ENCODE data around the gene RPL18A.

Gene RPL18A

DNA sequence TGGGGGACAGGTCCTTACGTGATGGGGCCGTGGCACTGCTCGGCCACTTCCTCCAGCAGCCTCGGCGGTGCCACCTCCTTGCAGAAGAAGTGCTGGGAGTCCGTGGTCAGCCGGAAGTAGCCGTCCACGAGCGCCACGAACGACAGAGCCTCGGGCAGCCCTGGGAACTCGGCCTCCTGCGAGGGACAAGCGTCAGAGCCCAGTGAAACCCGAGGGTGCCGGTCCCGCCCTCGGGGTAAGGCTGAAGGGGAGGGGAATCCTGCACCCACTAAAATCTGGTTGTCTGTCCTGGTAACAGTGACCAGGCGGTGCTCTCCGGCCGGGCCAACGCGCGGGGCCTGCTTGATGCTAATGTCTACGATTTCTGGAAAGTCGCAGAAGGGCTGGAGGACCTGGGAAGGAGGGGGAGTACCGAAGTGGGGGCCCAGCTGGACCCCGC is 18.3 kb upstream of the RPL18A start:
- FAIRE-seq (no peak), DNase-seq (ENCODE audit: insufficient read length, low spot score) (no peak)

DNA sequence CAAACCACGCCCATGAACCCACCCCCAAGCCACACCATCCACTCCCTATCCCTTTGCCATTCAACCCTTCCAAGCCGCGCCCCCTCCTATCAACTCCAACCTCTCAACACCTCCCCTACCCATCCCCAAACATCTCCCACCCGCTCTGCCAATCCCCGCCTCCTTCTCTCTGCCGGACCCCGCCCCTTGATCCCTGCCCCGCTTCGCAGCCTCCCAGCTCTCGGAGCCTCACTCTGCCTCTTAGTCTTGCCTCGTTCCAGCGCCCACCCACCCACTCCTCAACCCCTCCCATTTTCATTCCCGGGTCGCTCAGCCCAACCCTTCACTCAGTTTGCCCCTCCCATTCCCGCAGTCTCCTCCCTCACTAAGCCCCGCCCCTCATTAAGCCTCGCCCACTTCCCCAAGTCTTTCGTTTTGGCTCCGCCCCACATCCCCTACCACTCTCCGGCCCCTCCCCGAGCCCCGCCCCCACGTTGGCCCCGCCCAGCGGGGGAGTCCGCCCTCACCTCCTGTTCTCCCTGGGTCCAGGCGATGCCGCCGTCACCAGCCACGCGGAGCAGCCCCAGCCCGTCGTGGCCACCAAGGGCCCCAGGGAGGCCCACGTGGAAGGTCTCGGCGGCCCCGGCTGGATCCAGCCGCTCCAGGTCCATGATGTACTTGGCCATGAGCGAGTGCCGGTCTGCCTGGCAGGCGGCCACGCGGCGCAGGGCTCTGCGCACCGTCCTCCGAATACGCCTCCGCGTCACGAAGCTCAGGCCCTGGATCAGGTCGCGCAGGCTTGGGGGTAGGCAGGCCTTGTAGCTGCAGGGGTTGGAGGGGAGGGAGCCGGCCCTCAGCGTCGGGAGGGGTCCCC is 17.7 kb upstream of the RPL18A start:
- FAIRE-seq (no peak), DNase-seq (ENCODE audit: insufficient read length, low spot score) (no peak)

DNA sequence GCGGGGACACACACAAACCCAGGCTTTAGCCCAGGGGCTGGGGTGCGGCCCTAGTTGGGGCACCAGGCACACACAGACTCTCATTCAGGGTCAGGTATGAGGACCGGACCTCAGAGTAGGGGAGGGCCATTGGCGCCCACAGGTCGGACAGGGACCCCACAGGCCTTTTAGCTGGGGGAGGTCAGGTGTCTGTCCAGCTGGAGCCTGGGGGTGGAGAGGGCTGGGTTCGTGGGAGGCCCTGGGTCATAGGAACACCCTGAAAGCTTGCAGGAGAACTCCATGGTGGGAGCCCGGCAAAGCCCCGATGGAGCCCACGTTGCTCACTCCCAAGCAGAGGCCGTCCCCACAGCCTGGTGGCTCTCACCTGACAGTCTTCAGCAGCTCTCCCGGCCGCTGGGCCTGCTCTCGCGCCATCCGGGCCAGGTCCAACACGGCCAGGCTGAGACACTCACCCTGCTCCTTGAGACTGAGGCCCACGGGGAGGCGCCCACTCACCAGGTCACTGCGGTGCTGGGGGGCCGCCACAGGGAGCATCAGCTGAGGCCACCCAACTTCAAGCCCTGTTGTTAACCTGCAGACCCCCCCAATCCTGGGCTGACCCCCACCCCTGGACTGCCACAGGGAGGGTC is 16.9 kb upstream of the RPL18A start:
- FAIRE-seq (no peak), DNase-seq (ENCODE audit: insufficient read length, low spot score) (no peak)

DNA sequence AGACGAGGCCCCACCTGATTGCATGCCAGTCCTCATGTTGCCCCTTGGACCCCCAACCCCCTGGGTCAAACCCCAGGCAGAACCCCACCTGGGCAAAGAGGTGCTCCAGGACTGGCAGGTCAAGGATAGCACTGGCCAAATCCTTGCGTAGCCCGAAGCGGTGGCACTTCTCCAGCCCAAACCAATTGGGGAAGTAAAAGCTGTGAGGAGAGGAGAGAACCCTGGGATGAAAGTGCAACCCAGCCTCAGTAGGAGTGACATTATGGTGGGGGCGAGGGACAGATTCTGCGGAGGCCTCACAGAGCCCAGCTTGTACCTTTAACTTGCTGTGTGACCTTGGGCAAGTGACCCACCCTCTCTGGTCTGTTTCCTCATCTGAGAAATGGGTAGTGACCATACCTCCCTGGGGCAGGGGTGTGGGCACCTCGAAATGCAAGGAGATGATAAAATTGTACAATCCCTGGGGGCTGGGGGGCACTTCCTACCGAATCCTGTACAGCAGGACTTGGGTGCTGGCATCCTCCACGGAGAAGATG is 16.4 kb upstream of the RPL18A start:
- FAIRE-seq: no peak
- DNase-seq (ENCODE audit: insufficient read length, low spot score): no peak

GRCh38 chr19:17843908-17844490 is 15.7 kb upstream of the RPL18A start:
- no peak for DNase-seq (ENCODE audit: insufficient read length, low spot score)
- no peak for FAIRE-seq

- no peak for DNase-seq (ENCODE audit: insufficient read length, low spot score)
- peak; percentile 35 for FAIRE-seq
These were observed 13.6 kb upstream of the RPL18A start for GRCh38 chr19:17846146-17846545.

GRCh38 chr19:17847538-17848366 is 12.0 kb upstream of the RPL18A start, which contains the start of gene JAK3:
TSS of gene JAK3 (minus strand) at chr19:17847982. CDS start at chr19:17844417, 3,565 bp downstream.
- DNase-seq (ENCODE audit: insufficient read length, low spot score): peak; percentile 78
- FAIRE-seq: peak; percentile 90

GRCh38 chr19:17848595-17849292 is 11.0 kb upstream of the RPL18A start:
- DNase-seq (ENCODE audit: insufficient read length, low spot score) (no peak), FAIRE-seq (no peak)

GRCh38 chr19:17854061-17854460 is 5.6 kb upstream of the RPL18A start:
- DNase-seq (ENCODE audit: insufficient read length, low spot score) (no peak), FAIRE-seq (no peak)

DNA sequence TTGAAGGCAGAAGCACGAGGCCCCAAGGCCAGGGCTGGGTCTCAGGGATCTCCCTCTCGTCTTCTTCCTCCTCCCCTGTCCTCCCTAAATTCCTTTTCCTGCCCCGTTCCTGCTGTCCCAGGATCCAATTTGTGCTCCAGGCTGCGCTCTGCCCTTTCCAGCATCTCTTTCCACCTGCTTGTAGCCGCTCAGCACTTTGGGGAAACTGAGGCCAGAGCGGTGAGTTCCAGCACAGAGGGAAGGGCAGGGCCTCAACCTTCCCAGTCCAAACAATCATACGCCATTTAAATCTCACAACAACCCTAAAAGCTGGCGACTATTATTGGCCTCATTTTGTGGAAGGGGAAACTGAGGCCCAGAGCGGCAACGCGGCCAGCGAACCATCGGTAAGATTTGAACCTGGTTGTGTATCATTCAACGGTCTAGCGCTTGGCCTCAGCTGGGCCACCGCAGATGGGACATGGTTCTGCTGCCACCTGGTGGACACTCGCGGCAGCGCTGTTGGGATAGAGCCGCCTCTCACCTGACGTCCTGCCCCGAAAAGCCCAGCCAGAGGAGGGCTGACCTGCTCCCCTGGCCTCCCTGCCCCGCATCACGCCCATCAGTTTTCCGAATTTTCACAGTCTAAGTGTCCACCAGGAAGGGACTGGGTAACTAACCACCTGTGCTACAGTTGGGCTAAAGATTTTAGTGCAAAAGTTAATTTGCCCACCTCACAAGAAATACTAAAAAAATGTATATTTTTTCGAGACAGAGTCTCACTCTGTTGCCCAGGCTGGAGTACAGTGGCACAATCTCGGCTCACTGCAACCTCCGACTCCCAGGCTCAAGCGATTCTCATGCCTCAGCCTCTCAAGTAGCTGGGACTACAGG is 4.2 kb upstream of the RPL18A start:
- FAIRE-seq (peak; percentile 82), DNase-seq (ENCODE audit: insufficient read length, low spot score) (peak; percentile 62)

GRCh38 chr19:17860331-17860992 is 752 bp downstream of the RPL18A start:
- FAIRE-seq (no peak), DNase-seq (ENCODE audit: insufficient read length, low spot score) (no peak)

DNA sequence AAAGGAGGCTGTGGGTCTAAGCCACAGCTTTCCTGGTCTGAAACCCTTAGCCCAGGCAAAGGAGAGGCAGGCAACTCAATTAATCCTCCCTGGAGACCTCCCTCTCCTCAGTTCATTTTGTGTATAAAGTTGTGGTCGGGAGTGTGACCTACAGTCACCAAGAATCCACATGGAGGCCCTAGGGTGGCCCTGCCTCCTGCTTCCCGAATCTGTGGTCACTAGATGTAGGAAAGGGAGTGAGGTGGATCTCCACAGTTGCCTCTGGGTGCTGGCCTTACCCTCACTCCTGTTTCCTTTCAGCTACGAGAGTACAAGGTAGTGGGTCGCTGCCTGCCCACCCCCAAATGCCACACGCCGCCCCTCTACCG is 1.3 kb downstream of the RPL18A start:
- FAIRE-seq (no peak), DNase-seq (ENCODE audit: insufficient read length, low spot score) (no peak)

DNA sequence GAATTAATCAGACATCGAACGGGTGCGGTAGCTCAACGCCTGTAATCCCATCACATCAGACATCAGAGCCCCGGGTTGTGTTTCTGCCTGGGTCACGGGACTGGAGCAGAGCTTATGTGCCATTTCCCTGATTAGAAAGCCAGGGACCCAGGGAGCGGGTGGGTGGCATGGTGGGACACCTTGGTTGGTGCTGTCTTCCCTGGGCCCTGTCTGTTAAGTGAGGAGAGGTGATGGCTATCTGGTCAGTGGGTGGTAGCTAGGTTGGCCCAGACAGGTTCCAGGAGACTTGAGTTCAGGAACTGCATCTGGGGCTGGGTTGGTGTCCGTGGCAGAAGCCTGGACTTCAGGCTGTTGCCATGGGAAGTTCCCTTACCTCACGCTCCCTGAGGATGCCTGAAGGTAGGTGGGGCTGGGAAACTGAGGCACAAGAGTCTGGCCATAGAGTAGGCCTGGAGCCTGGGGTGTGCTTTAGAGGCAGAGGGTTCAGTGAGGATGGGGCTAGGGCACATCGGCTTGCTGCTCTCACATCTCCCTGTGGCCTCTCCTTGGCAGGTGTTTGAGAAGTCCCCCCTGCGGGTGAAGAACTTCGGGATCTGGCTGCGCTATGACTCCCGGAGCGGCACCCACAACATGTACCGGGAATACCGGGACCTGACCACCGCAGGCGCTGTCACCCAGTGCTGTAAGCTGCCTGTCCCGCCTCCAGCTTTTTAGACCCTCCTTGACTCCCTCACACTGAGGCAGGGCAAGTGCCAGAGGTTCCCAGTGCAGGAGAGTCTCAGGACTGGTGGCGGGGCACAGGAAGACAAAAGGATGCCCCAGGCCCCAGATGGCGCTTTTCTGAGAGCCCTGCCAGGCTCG is 2.1 kb downstream of the RPL18A start:
- FAIRE-seq: peak; percentile 4

DNA sequence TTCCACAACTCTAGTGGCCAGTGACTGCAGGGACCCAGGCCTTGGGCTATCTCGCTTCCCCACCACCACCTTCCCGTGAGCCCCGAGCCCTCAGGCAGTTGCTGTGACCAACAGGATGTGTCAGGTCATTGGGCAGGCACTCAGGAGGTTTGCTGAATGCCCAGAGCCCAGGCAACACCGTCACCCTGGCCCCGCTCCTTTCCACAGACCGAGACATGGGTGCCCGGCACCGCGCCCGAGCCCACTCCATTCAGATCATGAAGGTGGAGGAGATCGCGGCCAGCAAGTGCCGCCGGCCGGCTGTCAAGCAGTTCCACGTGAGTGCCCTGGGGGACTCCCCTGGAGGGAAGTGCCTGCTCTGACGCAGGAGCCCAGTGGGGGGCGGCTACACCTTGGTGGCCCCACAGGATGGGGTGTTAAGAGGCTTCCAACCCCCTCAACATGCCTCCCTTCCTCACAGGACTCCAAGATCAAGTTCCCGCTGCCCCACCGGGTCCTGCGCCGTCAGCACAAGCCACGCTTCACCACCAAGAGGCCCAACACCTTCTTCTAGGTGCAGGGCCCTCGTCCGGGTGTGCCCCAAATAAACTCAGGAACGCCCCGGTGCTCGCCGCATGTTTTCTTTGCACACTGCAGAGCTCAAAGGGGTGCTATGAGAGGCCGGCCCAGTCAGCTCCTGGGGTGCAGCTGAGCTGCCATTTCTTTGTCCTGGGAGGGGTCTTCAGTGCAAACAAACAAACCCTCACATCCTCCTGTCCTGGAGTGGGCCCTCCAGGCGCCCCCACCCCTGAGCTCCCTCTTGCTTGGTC is 3.2 kb downstream of the RPL18A start:
- DNase-seq (ENCODE audit: insufficient read length, low spot score) (no peak), FAIRE-seq (no peak)

More for the DNA sequence above, 2.1 kb downstream of the RPL18A start:
- no peak for DNase-seq (ENCODE audit: insufficient read length, low spot score)

- DNase-seq (ENCODE audit: insufficient read length, low spot score) (no peak), FAIRE-seq (no peak)
These were observed 3.9 kb downstream of the RPL18A start for GRCh38 chr19:17863520-17864182.
